ENCODE data around the gene GPR12. TPM values are rescaled to one million over a fixed set of nuclear protein-coding genes. Genes with fewer than 3 reads are reported as not detected.

The GPR12 gene
- total RNA-seq, 2 experiments from 2014 or later: not detected

- intact Hi-C loops (cut with micrococcal nuclease): no loop called here
- Mint-ChIP-seq H3K9me3 (no peaks in the 10 kb centered on the region), H3K36me3 (ENCODE audit: low read depth) (no peaks in the 10 kb centered on the region), H3K4me3 (no peak overlapping the region), H3K4me1 (ENCODE audit: low read depth) (peaks cover 9% of the 10 kb centered on the region), H3K27me3 (ENCODE audit: low read depth) (peaks cover 48% of the 10 kb centered on the region), H3K27ac (no peak overlapping the region)
- DNase-seq: no peak
- CTCF ChIA-PET: interaction anchor here (0.6 kb wide), 1 partner anchor 17 kb away, joined by 3 read pairs; no protein-coding TSS in a partner anchor
Observed at GRCh38 chr13:26762745-26763345, 2.3 kb upstream of the GPR12 start.

- intact Hi-C loops (cut with micrococcal nuclease): no loop called here
- no peaks in the 10 kb centered on the region for H3K9me3 Mint-ChIP-seq
Observed at GRCh38 chr13:26760832-26761582, 421 bp upstream of the GPR12 start.

GRCh38 chr13:26759249-26759906 is 1.2 kb downstream of the GPR12 start:
- peaks cover 48% of the 10 kb centered on the region for H3K27me3 Mint-ChIP-seq (ENCODE audit: low read depth)
- no peaks in the 10 kb centered on the region for H3K9me3 Mint-ChIP-seq
- CTCF ChIA-PET: no interaction called here

More at GRCh38 chr13:26760832-26761582, 421 bp upstream of the GPR12 start:
- H3K36me3 Mint-ChIP-seq (ENCODE audit: low read depth): no peaks in the 10 kb centered on the region
- no peak overlapping the region for H3K27ac Mint-ChIP-seq
- peak overlapping the region; percentile 23 for H3K4me3 Mint-ChIP-seq
- peaks cover 48% of the 10 kb centered on the region for H3K27me3 Mint-ChIP-seq (ENCODE audit: low read depth)
- peaks cover 9% of the 10 kb centered on the region for H3K4me1 Mint-ChIP-seq (ENCODE audit: low read depth)
- no peak for DNase-seq
- CTCF ChIA-PET: no interaction called here

GRCh38 chr13:26758496-26759157 is 2.0 kb downstream of the GPR12 start:
- DNase-seq: no peak
- Mint-ChIP-seq H3K9me3 (no peaks in the 10 kb centered on the region), H3K27ac (no peak overlapping the region), H3K4me3 (no peak overlapping the region), H3K27me3 (ENCODE audit: low read depth) (peaks cover 44% of the 10 kb centered on the region), H3K36me3 (ENCODE audit: low read depth) (no peaks in the 10 kb centered on the region), H3K4me1 (ENCODE audit: low read depth) (peaks cover 9% of the 10 kb centered on the region)
- intact Hi-C loops (cut with micrococcal nuclease): no loop called here
- CTCF ChIA-PET: no interaction called here

More at GRCh38 chr13:26759249-26759906, 1.2 kb downstream of the GPR12 start:
- Mint-ChIP-seq H3K4me3 (peak overlapping the region; percentile 14), H3K27ac (no peak overlapping the region), H3K4me1 (ENCODE audit: low read depth) (peaks cover 9% of the 10 kb centered on the region), H3K36me3 (ENCODE audit: low read depth) (no peaks in the 10 kb centered on the region)
- intact Hi-C loops (cut with micrococcal nuclease): no loop called here
- DNase-seq: no peak

- Mint-ChIP-seq H3K4me3 (no peak overlapping the region), H3K36me3 (ENCODE audit: low read depth) (no peaks in the 10 kb centered on the region), H3K27ac (no peak overlapping the region), H3K9me3 (no peaks in the 10 kb centered on the region), H3K27me3 (ENCODE audit: low read depth) (peaks cover 36% of the 10 kb centered on the region), H3K4me1 (ENCODE audit: low read depth) (peaks cover 9% of the 10 kb centered on the region)
- intact Hi-C loops (cut with micrococcal nuclease): no loop called here
- no peak for DNase-seq
- CTCF ChIA-PET: no interaction called here
Observed at GRCh38 chr13:26756961-26757360, 3.6 kb downstream of the GPR12 start.

GRCh38 chr13:26752671-26753070 is 7.9 kb downstream of the GPR12 start:
- Mint-ChIP-seq H3K9me3 (no peaks in the 10 kb centered on the region), H3K36me3 (ENCODE audit: low read depth) (no peaks in the 10 kb centered on the region), H3K4me1 (ENCODE audit: low read depth) (peaks cover 4% of the 10 kb centered on the region), H3K27me3 (ENCODE audit: low read depth) (peaks cover 9% of the 10 kb centered on the region), H3K4me3 (no peak overlapping the region), H3K27ac (no peak overlapping the region)
- CTCF ChIA-PET: no interaction called here
- intact Hi-C loops (cut with micrococcal nuclease): no loop called here
- no peak for DNase-seq

- Mint-ChIP-seq H3K27me3 (ENCODE audit: low read depth) (peaks cover 18% of the 10 kb centered on the region), H3K4me1 (ENCODE audit: low read depth) (peaks cover 4% of the 10 kb centered on the region), H3K36me3 (ENCODE audit: low read depth) (no peaks in the 10 kb centered on the region), H3K27ac (no peak overlapping the region), H3K9me3 (no peaks in the 10 kb centered on the region), H3K4me3 (no peak overlapping the region)
- intact Hi-C loops (cut with micrococcal nuclease): no loop called here
- CTCF ChIA-PET: interaction anchor here (0.8 kb wide), 1 partner anchor 23 kb away, joined by 3 read pairs; no protein-coding TSS in a partner anchor
- DNase-seq: no peak
Observed at GRCh38 chr13:26749905-26750304, 10.7 kb downstream of the GPR12 start.

GRCh38 chr13:26749285-26749684 is 11.3 kb downstream of the GPR12 start:
- Mint-ChIP-seq H3K27ac (no peak overlapping the region), H3K4me1 (ENCODE audit: low read depth) (peaks cover 4% of the 10 kb centered on the region), H3K27me3 (ENCODE audit: low read depth) (peaks cover 18% of the 10 kb centered on the region), H3K9me3 (no peaks in the 10 kb centered on the region), H3K4me3 (no peak overlapping the region), H3K36me3 (ENCODE audit: low read depth) (no peaks in the 10 kb centered on the region)
- intact Hi-C loops (cut with micrococcal nuclease): no loop called here
- no peak for DNase-seq
- CTCF ChIA-PET: interaction anchor here (0.8 kb wide), 1 partner anchor 181 kb away, joined by 3 read pairs; no protein-coding TSS in a partner anchor

GRCh38 chr13:26747706-26748105 is 12.9 kb downstream of the GPR12 start:
- intact Hi-C loops (cut with micrococcal nuclease): no loop called here
- DNase-seq: no peak
- H3K9me3 Mint-ChIP-seq: no peaks in the 10 kb centered on the region
- no peak overlapping the region for H3K4me3 Mint-ChIP-seq
- H3K36me3 Mint-ChIP-seq (ENCODE audit: low read depth): no peaks in the 10 kb centered on the region
- CTCF ChIA-PET: no interaction called here
- peaks cover 27% of the 10 kb centered on the region for H3K27me3 Mint-ChIP-seq (ENCODE audit: low read depth)
- H3K27ac Mint-ChIP-seq: no peak overlapping the region
- peaks cover 4% of the 10 kb centered on the region for H3K4me1 Mint-ChIP-seq (ENCODE audit: low read depth)

- Mint-ChIP-seq H3K9me3 (peaks cover 8% of the 10 kb centered on the region), H3K27me3 (ENCODE audit: low read depth) (peaks cover 21% of the 10 kb centered on the region), H3K27ac (no peak overlapping the region), H3K4me1 (ENCODE audit: low read depth) (no peaks in the 10 kb centered on the region), H3K36me3 (ENCODE audit: low read depth) (peaks cover under 1% of the 10 kb centered on the region), H3K4me3 (no peak overlapping the region)
- DNase-seq: no peak
- CTCF ChIA-PET: no interaction called here
- intact Hi-C loops (cut with micrococcal nuclease): no loop called here
Observed at GRCh38 chr13:26743971-26744370, 16.6 kb downstream of the GPR12 start.

GRCh38 chr13:26742691-26743358 is 17.8 kb downstream of the GPR12 start:
- Mint-ChIP-seq H3K4me1 (ENCODE audit: low read depth) (no peaks in the 10 kb centered on the region), H3K9me3 (peaks cover 16% of the 10 kb centered on the region), H3K4me3 (no peak overlapping the region), H3K27me3 (ENCODE audit: low read depth) (peaks cover 21% of the 10 kb centered on the region), H3K36me3 (ENCODE audit: low read depth) (peaks cover 2% of the 10 kb centered on the region), H3K27ac (no peak overlapping the region)
- DNase-seq: no peak
- CTCF ChIA-PET: no interaction called here
- intact Hi-C loops (cut with micrococcal nuclease): no loop called here

- peaks cover 2% of the 10 kb centered on the region for H3K36me3 Mint-ChIP-seq (ENCODE audit: low read depth)
- DNase-seq: no peak
- no peak overlapping the region for H3K4me3 Mint-ChIP-seq
- H3K27ac Mint-ChIP-seq: no peak overlapping the region
- H3K27me3 Mint-ChIP-seq (ENCODE audit: low read depth): peaks cover 5% of the 10 kb centered on the region
- intact Hi-C loops (cut with micrococcal nuclease): no loop called here
- peaks cover 22% of the 10 kb centered on the region for H3K9me3 Mint-ChIP-seq
- no peaks in the 10 kb centered on the region for H3K4me1 Mint-ChIP-seq (ENCODE audit: low read depth)
- CTCF ChIA-PET: interaction anchor here (0.9 kb wide), 1 partner anchor 638 kb away, joined by 3 read pairs; no protein-coding TSS in a partner anchor
Observed at GRCh38 chr13:26735677-26736076, 24.9 kb downstream of the GPR12 start.

Measured in activated naive CD4-positive, alpha-beta T cell treated with anti-CD3 and anti-CD28 coated beads for 36 hours (primary cell).